SK-N-SH (cell line): ENCODE data around the gene ADGRG2. TPM values are rescaled to one million over a fixed set of nuclear protein-coding genes. Genes with fewer than 3 reads are reported as not detected.

Experiments used
- CTCF ChIA-PET: fragments of 300-600, 350-600 bp; formaldehyde crosslinking; extraction: SDS; loops from one replicate; lab custom pipeline; 2021; lab: Yijun Ruan, JAX
- POLR2A ChIA-PET: fragments of 350-600 bp; sonication (Branson Sonifier 250); formaldehyde crosslinking; extraction: SDS; loops from one replicate; lab custom pipeline; 2020; ENCODE audit warnings: antibody characterized with exemption, inconsistent platforms; lab: Yijun Ruan, JAX
- DNase-seq: peaks from one replicate; pipeline ENCODE4 v3.0.0; 2012
- H2AFZ ChIP-seq: fragments of 200-600 bp; sonication (generic); 2 replicates; pipeline ENCODE4 v1.8.1; 2016; ENCODE audit warnings: antibody characterized with exemption, mild to moderate bottlenecking, low read depth
- H3F3A ChIP-seq: fragments of 200-600 bp; sonication (generic); replicated peaks from 2 replicates; pipeline ENCODE3; 2016; ENCODE audit warnings: antibody characterized with exemption, mild to moderate bottlenecking; ENCODE audit not compliant: insufficient read depth
- H3K27ac ChIP-seq, 2 experiments: fragments of 200-500 bp in 1 of 2; fragments of 200-600 bp in 1 of 2; sonication (Bioruptor generic) in 1 of 2; sonication (generic), shearing (Covaris generic) in 1 of 2; 2 replicates each; pipeline versions ENCODE4 v1.5.1 to v1.6.1; 2014 to 2016; ENCODE audit warnings: low read depth in 2 of 2, inconsistent platforms in 1 of 2, low read length in 1 of 2, mild to moderate bottlenecking in 1 of 2, mixed read lengths in 1 of 2
- H3K27me3 ChIP-seq: fragments of 200-600 bp; sonication (generic), shearing (Covaris generic); 2 replicates; pipeline ENCODE4 v1.6.1; 2016; ENCODE audit warnings: mixed run types; ENCODE audit not compliant: insufficient read depth
- H3K36me3 ChIP-seq, 2 experiments: fragments of 200-500 bp in 1 of 2; fragments of 200-600 bp in 1 of 2; sonication (Bioruptor generic) in 1 of 2; sonication (generic) in 1 of 2; replicated peaks in 1 of 2; 2 replicates each; pipeline versions ENCODE3 to v1.5.1; 2014 to 2016; ENCODE audit warnings: low read length in 1 of 2, mild to moderate bottlenecking in 1 of 2; ENCODE audit not compliant: insufficient read depth in 2 of 2, control insufficient read depth in 1 of 2
- H3K4me1 ChIP-seq, 2 experiments: fragments of 200-500 bp in 1 of 2; fragments of 200-600 bp in 1 of 2; sonication (Bioruptor generic) in 1 of 2; sonication (generic), shearing (Covaris generic) in 1 of 2; 2 replicates each; pipeline versions ENCODE4 v1.5.1 to v1.6.1; 2014 to 2016; ENCODE audit warnings: low read depth in 1 of 2, low read length in 1 of 2, mixed run types in 1 of 2; ENCODE audit not compliant: insufficient read depth in 2 of 2, control insufficient read depth in 1 of 2
- H3K4me2 ChIP-seq: fragments of 200-600 bp; sonication (generic), shearing (Covaris generic); 2 replicates; pipeline ENCODE4 v1.6.1; 2017; ENCODE audit warnings: mixed run types
- H3K4me3 ChIP-seq, 2 experiments: fragments of 200-500 bp in 1 of 2; fragments of 200-600 bp in 1 of 2; sonication (Bioruptor generic) in 1 of 2; sonication (generic), shearing (Covaris generic) in 1 of 2; 2 replicates each; pipeline versions ENCODE4 v1.5.1 to v1.8.1; 2014 to 2016; ENCODE audit warnings: low read depth in 2 of 2, inconsistent platforms in 1 of 2, low read length in 1 of 2, mild to moderate bottlenecking in 1 of 2, mixed read lengths in 1 of 2, moderate library complexity in 1 of 2
- H3K79me2 ChIP-seq: fragments of 200-600 bp; sonication (generic); 2 replicates; pipeline ENCODE4 v1.8.1; 2017; ENCODE audit warnings: mild to moderate bottlenecking; ENCODE audit not compliant: insufficient read depth
- H3K9ac ChIP-seq: fragments of 200-600 bp; sonication (generic); 2 replicates; pipeline ENCODE4 v1.6.1; 2017; ENCODE audit warnings: mixed run types
- H3K9me2 ChIP-seq: fragments of 200-600 bp; sonication (generic); 2 replicates; pipeline ENCODE4 v1.6.1; 2017; ENCODE audit warnings: mixed run types
- H3K9me3 ChIP-seq: fragments of 200-600 bp; sonication (generic); 2 replicates; pipeline ENCODE4 v1.6.1; 2017; ENCODE audit warnings: mixed run types, mild to moderate bottlenecking, moderate library complexity
- H4K20me1 ChIP-seq: fragments of 200-600 bp; sonication (generic); 2 replicates; pipeline ENCODE4 v1.6.1; 2017; ENCODE audit warnings: mild to moderate bottlenecking, mixed run types; ENCODE audit not compliant: insufficient read depth
- CHD2 ChIP-seq: fragments of 150-350 bp; IDR thresholded peaks from 2 replicates; pipeline ENCODE4 v1.6.1; 2018; ENCODE audit warnings: low read length; ENCODE audit not compliant: partially characterized antibody
- EZH2phosphoT487 ChIP-seq: fragments of 200-600 bp; sonication (generic); IDR thresholded peaks from 2 replicates; pipeline ENCODE4 v1.6.1; 2017; ENCODE audit warnings: low read depth, mixed run types, mild to moderate bottlenecking, antibody characterized with exemption, moderate library complexity, borderline replicate concordance
- FOSL2 ChIP-seq: IDR thresholded peaks from 2 replicates; pipeline ENCODE4 v1.4.0; 2012; ENCODE audit warnings: low read depth, mild to moderate bottlenecking, moderate library complexity, borderline replicate concordance
- GABPA ChIP-seq: IDR thresholded peaks from 2 replicates; pipeline ENCODE4 v1.4.0; 2012; ENCODE audit warnings: low read depth, mild to moderate bottlenecking
- MEF2A ChIP-seq: IDR thresholded peaks from 2 replicates; pipeline ENCODE4 v1.4.0; 2012; ENCODE audit warnings: low read depth, borderline replicate concordance
- PBX3 ChIP-seq: IDR thresholded peaks from 2 replicates; pipeline ENCODE4; 2012
- RCOR1 ChIP-seq: fragments of 150-350 bp; IDR thresholded peaks from 2 replicates; pipeline ENCODE4 v1.6.1; 2017; ENCODE audit warnings: antibody characterized with exemption, low read length
- SIN3A ChIP-seq: IDR thresholded peaks from 2 replicates; pipeline ENCODE4 v1.6.1; 2012; ENCODE audit warnings: low read depth, mild to moderate bottlenecking, low read length, moderate library complexity, borderline replicate concordance
- TAF1 ChIP-seq: IDR thresholded peaks from 2 replicates; pipeline ENCODE4 v1.6.1; 2012; ENCODE audit warnings: low read depth, mild to moderate bottlenecking, low read length, moderate library complexity, borderline replicate concordance
- TCF12 ChIP-seq: IDR thresholded peaks from 2 replicates; pipeline ENCODE4 v1.4.0; 2012
- WGBS: methylation state at CpG from one replicate; pipeline ENCODE4 v1.1.6; 2017; ENCODE audit warnings: low lambda C conversion rate; 5-methylcytosine and 5-hydroxymethylcytosine counted together
- polyA plus RNA-seq, 3 experiments: library from polyadenylated mRNA; depleted of rRNA; stranded (reverse); fragments of >200 nt; gene quantifications; 2 replicates each; pipeline ENCODE4 v1.2.3, GENCODE V29; 2012
- TF ChIP-seq, protein P1 (sequence below): fragments of 150-350 bp; IDR thresholded peaks from 2 replicates; pipeline ENCODE4 v1.6.1; 2017; ENCODE audit warnings: antibody characterized with exemption, low read length, low read depth, borderline replicate concordance

ADGRG2 gene
- polyA plus RNA-seq, 1 of the 3 experiments (the other 2 are of a cell fraction) = 0.08 TPM

GRCh38 chrX:19057856-19058255, 64.4 kb downstream of the ADGRG2 start:
- no peak overlapping the region for H3K4me3 ChIP-seq
- H3F3A ChIP-seq = no peaks in the 10 kb centered on the region
- no peak for DNase-seq
- H3K36me3 ChIP-seq = no peaks in the 10 kb centered on the region
- H3K27me3 ChIP-seq = no peaks in the 10 kb centered on the region
- no peaks in the 10 kb centered on the region for H3K4me1 ChIP-seq
- H3K9ac ChIP-seq = no peak overlapping the region
- ChIA-PET POLR2A (no interaction called here), CTCF (no interaction called here)
- H3K9me2 ChIP-seq = no peaks in the 10 kb centered on the region
- WGBS = 30% methylated on average over 2 of the region's 2 CpGs
- no peak overlapping the region for H3K27ac ChIP-seq
- no peak for TF ChIP-seq SIN3A
- no peak for TF ChIP-seq MEF2A
- no peak for TF ChIP-seq GABPA
- no peak for TF ChIP-seq TAF1
- TF ChIP-seq CHD2 = no peak
- TF ChIP-seq RCOR1 = no peak
- no peak for TF ChIP-seq FOSL2
- TF ChIP-seq, protein P1, sequence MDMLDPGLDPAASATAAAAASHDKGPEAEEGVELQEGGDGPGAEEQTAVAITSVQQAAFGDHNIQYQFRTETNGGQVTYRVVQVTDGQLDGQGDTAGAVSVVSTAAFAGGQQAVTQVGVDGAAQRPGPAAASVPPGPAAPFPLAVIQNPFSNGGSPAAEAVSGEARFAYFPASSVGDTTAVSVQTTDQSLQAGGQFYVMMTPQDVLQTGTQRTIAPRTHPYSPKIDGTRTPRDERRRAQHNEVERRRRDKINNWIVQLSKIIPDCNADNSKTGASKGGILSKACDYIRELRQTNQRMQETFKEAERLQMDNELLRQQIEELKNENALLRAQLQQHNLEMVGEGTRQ = no peak
- TF ChIP-seq PBX3 = no peak
- TF ChIP-seq TCF12 = no peak
- H4K20me1 ChIP-seq = no peaks in the 10 kb centered on the region
- no peak overlapping the region for H2AFZ ChIP-seq
- no peaks in the 10 kb centered on the region for H3K79me2 ChIP-seq
- H3K4me2 ChIP-seq = no peak overlapping the region
- no peaks in the 10 kb centered on the region for H3K9me3 ChIP-seq

GRCh38 chrX:19049110-19049509, 73.2 kb downstream of the ADGRG2 start:
- no peak overlapping the region for H3K27ac ChIP-seq
- no peaks in the 10 kb centered on the region for H4K20me1 ChIP-seq
- H3K27me3 ChIP-seq = no peaks in the 10 kb centered on the region
- H3K9me3 ChIP-seq = no peaks in the 10 kb centered on the region
- CTCF ChIA-PET = interaction anchor here (0.6 to 1.0 kb wide), 2 partner anchors 10 to 441 kb away, joined by 3 read pairs; no protein-coding TSS in a partner anchor
- H3K4me1 ChIP-seq = no peaks in the 10 kb centered on the region
- DNase-seq = no peak
- POLR2A ChIA-PET = no interaction called here
- 37% methylated on average over 5 of the region's 5 CpGs for WGBS
- no peaks in the 10 kb centered on the region for H3F3A ChIP-seq
- no peaks in the 10 kb centered on the region for H3K36me3 ChIP-seq
- no peak overlapping the region for H3K4me2 ChIP-seq
- no peak overlapping the region for H3K9ac ChIP-seq
- no peak overlapping the region for H3K4me3 ChIP-seq
- TF ChIP-seq EZH2phosphoT487 = no peak
- H2AFZ ChIP-seq = no peak overlapping the region
- no peaks in the 10 kb centered on the region for H3K9me2 ChIP-seq
- H3K79me2 ChIP-seq = no peaks in the 10 kb centered on the region
